Endothelial cell (in vitro differentiated cells): Measurements from ENCODE around the gene LARP4B. TPM values are rescaled to one million over a fixed set of nuclear protein-coding genes. Genes with fewer than 3 reads are reported as not detected.
A peak's percentile ranks its signal among the peaks of the same experiment; 100 is the strongest.

Experiments used
- DNase-seq: peaks from one replicate; pipeline ENCODE4 v3.0.0; 2021; ENCODE audit warnings: low spot score
- H3K27ac Mint-ChIP-seq: one replicate; pipeline ENCODE4 v1.8.0; 2021; ENCODE audit warnings: mixed read lengths, inconsistent platforms; ENCODE audit not compliant: unreplicated experiment
- H3K27me3 Mint-ChIP-seq: one replicate; pipeline ENCODE4 v1.8.0; 2021; ENCODE audit warnings: mild to moderate bottlenecking, moderate library complexity, mixed read lengths, inconsistent platforms; ENCODE audit not compliant: unreplicated experiment
- H3K36me3 Mint-ChIP-seq: one replicate; pipeline ENCODE4 v1.8.0; 2021; ENCODE audit warnings: mild to moderate bottlenecking, low read depth, mixed read lengths, inconsistent platforms; ENCODE audit not compliant: unreplicated experiment
- H3K4me1 Mint-ChIP-seq: one replicate; pipeline ENCODE4 v1.8.0; 2021; ENCODE audit warnings: mild to moderate bottlenecking, mixed read lengths, inconsistent platforms; ENCODE audit not compliant: unreplicated experiment
- H3K4me3 Mint-ChIP-seq: one replicate; pipeline ENCODE4 v1.8.0; 2021; ENCODE audit warnings: mild to moderate bottlenecking, mixed read lengths, inconsistent platforms; ENCODE audit not compliant: unreplicated experiment
- H3K9me3 Mint-ChIP-seq: one replicate; pipeline ENCODE4 v1.8.0; 2021; ENCODE audit warnings: mixed read lengths, inconsistent platforms; ENCODE audit not compliant: unreplicated experiment
- CTCF ChIP-seq: fragments of 200-600 bp; sonication (generic); IDR thresholded peaks from one replicate; pipeline ENCODE4 v1.5.0; 2021; ENCODE audit warnings: antibody characterized with exemption; ENCODE audit not compliant: unreplicated experiment
- total RNA-seq: library from RNA; stranded (reverse); fragmentation: NEBNext Ultra II Directional; extraction: Animal tissue kit (Norgen Biotek cat#: 25700); gene quantifications from one replicate; pipeline ENCODE4 v1.2.1, GENCODE V29; 2021; ENCODE audit not compliant: unreplicated experiment

Gene LARP4B
- total RNA-seq, 1 donor from 2014 or later: 91.8 TPM

DNA sequence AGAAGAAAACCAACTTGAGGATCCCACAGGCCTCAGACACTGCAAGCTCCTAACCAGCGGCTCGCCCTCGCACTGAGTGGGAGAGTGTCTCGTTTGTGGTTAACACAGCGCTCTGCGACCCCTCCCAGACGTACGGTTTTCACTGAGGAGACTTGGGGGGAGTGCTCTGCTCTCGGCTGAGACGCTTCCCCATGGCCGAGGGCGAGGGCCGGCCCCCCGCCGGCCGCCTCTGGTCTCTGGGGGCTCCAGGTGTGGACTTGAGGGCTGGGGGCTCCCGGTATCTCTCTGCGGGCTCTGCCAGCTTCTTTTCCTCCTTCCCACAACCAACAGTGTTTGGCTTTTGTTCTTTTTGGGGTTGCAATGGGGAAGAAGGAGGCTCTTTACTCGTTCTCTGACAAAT is 118.7 kb downstream of the LARP4B start:
- Mint-ChIP-seq H3K9me3 (no peaks in the 10 kb centered on the region), H3K4me1 (no peaks in the 10 kb centered on the region), H3K27ac (no peak overlapping the region), H3K4me3 (no peak overlapping the region), H3K27me3 (peaks cover 6% of the 10 kb centered on the region), H3K36me3 (peaks cover 60% of the 10 kb centered on the region)
- no peak for TF ChIP-seq CTCF
- no peak for DNase-seq

DNA sequence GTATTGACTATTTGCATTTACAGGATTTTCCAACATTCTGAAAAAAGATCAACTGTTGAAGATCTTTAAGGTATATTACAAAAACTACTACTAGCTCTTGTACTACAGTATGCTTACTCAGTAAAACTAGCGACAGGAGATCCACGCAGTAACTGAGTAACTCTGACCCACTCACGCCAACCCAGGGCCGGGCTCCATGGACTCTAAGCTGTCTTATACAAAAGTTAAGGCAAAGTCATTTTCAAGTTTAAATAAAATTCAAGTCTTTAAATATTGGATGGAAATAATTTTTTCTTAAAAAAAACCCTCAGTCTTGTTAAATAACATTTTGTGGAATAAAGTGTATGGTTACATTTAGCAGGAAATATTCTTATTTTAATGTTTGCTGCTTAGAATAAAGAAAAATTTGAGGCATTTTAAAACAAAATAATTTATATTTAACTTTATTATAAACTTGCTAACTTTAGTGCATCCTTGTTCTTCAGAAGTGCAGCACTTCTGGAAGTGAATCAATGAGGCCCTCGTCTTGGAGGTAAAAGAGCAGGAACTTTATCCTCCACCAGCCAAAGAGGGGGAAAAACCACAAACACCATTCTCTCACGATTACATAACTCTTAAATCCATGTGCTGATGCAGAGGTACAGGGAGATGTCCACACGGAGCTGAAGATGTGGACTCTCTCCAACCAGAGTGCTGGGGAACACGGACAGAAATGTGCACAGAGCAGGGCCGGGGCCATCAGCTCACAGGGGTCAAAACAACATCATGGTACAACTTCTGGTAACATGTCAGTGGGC is 119.9 kb downstream of the LARP4B start:
- DNase-seq: no peak
- peaks cover 12% of the 10 kb centered on the region for H3K27me3 Mint-ChIP-seq
- TF ChIP-seq CTCF: no peak

DNA sequence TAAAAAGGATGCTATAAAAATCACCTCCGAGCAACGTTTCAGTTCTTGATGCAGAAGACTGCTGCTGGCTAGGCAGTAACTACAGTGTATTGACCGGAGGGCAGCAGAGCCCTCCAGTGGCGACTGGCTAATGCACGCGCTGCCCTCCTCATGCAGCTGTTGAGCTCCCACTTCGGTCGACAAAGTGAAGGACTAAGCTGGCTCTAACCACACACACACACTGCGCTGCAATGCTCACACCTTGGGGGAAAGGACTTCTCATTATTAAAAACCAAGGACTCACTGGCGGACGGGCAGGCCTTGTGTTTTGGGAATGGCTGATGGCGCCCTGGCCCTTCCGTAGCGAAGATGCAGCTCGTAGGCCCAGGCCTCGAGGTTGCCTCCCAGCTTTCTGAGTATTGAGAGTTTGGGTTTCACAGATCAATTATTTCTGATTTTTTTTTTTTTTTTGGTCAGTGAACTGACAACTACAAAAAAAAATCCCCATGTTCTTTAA is 121.1 kb downstream of the LARP4B start:
- H3K4me1 Mint-ChIP-seq: no peaks in the 10 kb centered on the region
- H3K9me3 Mint-ChIP-seq: no peaks in the 10 kb centered on the region
- TF ChIP-seq CTCF: no peak
- H3K4me3 Mint-ChIP-seq: no peak overlapping the region
- peaks cover 14% of the 10 kb centered on the region for H3K27me3 Mint-ChIP-seq
- DNase-seq: peak; percentile 41
- H3K27ac Mint-ChIP-seq: no peak overlapping the region
- peaks cover 61% of the 10 kb centered on the region for H3K36me3 Mint-ChIP-seq

More for the DNA sequence above, 119.9 kb downstream of the LARP4B start:
- H3K9me3 Mint-ChIP-seq: no peaks in the 10 kb centered on the region
- H3K4me3 Mint-ChIP-seq: no peak overlapping the region
- no peak overlapping the region for H3K27ac Mint-ChIP-seq
- H3K36me3 Mint-ChIP-seq: peaks cover 58% of the 10 kb centered on the region
- no peaks in the 10 kb centered on the region for H3K4me1 Mint-ChIP-seq

DNA sequence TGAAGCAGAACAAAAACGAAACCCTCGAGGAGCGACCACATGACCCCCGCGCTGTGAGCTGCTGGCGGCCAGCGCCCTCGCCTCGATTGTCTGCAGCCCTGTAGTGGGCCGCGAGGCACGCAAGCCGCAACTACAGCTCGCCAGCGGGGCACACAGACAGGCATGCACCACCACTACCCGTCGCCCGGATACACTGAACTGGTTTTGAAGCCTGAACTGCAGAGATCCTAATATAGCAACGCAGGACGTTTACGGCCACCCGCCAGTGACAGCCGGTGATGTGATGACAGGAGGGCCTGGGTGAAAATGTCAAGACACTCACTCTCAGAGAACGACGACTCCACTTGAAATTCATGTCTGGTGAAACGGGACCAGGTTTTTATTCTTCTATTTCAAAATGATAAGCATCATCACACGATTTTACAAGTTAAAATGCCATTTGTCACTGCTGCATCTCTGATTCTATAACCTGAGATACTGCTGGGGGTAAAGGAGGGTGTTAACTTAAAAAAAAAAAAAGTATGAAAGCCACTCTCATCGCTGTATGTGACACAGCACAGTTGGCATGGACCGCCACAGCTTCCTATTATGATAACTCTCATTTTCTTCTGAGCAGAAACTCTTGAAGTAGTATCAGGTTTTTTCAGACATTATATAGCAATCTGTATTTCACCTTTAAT is 121.7 kb downstream of the LARP4B start:
- Mint-ChIP-seq H3K4me1 (no peaks in the 10 kb centered on the region), H3K36me3 (peaks cover 55% of the 10 kb centered on the region), H3K27me3 (peaks cover 11% of the 10 kb centered on the region), H3K27ac (no peak overlapping the region), H3K9me3 (no peaks in the 10 kb centered on the region), H3K4me3 (no peak overlapping the region)
- no peak for DNase-seq
- TF ChIP-seq CTCF: no peak

GRCh38 chr10:807958-808353 is 123.5 kb downstream of the LARP4B start:
- Mint-ChIP-seq H3K4me1 (no peaks in the 10 kb centered on the region), H3K27me3 (peaks cover 13% of the 10 kb centered on the region), H3K9me3 (no peaks in the 10 kb centered on the region), H3K36me3 (peaks cover 42% of the 10 kb centered on the region), H3K27ac (peak overlapping the region; percentile 23), H3K4me3 (no peak overlapping the region)
- no peak for TF ChIP-seq CTCF
- no peak for DNase-seq
